Measurements from ENCODE around the gene GPC5. TPM values are rescaled to one million over a fixed set of nuclear protein-coding genes. Genes with fewer than 3 reads are reported as not detected.

GPC5 gene
- total and polyA plus RNA-seq, 4 donors = 0.51 to 22.4 (median 2.0) TPM

DNA sequence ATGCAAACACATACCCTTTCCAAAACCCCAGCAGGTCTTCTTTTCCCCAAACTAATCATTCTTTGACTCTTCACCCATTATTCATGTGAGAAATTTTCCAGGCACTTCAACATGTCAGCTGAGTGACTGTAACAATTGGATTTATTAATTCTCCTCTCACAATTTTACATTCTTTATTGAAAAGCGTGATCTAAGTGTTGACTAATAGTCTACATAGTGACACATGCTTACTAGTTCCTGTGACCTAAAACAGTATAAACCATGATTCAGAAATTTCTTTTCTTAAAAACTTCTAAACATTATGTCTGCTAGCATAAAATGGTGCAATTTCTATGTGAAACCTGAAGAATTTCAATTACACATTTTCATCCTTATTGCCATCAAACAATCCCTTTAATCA is 532.3 kb downstream of the GPC5 start:
- H3K27me3 ChIP-seq (ENCODE audit: control insufficient read depth in 4 of 4, insufficient read depth in 4 of 4, low read length in 3 of 4) = no peaks in the 10 kb centered on the region
- TF ChIP-seq GABPA (IDR thresholded peaks at IDR 0.05 in 1 of 2, conservative IDR thresholded peaks at IDR 0.05 in 1 of 2) (no peak), RAD21 (IDR thresholded peaks at IDR 0.05) (no peak), SP1 (IDR thresholded peaks at IDR 0.05) (no peak), NR2F2 (IDR thresholded peaks at IDR 0.05) (no peak), FOXA2 (IDR thresholded peaks at IDR 0.05) (no peak)
- H3K27ac ChIP-seq (ENCODE audit: low read depth in 1 of 2, low read length in 2 of 2) = no peak overlapping the region
- no peak overlapping the region for H3K9ac ChIP-seq (ENCODE audit: low read depth in 1 of 2, low read length in 2 of 2)
- DNase-seq (ENCODE audit: low spot score) = no peak
- H3K36me3 ChIP-seq (ENCODE audit: control insufficient read depth in 4 of 4, insufficient read depth in 3 of 4, low read depth in 1 of 4, low read length in 3 of 4) = no peaks in the 10 kb centered on the region
- H3K4me3 ChIP-seq (ENCODE audit: low read depth in 1 of 3, low read length in 3 of 3) = no peak overlapping the region
- 73% methylated on average over 1 of the region's 1 CpG for WGBS
- H3K4me1 ChIP-seq (ENCODE audit: control insufficient read depth in 4 of 4, insufficient read depth in 4 of 4, low read length in 3 of 4) = no peaks in the 10 kb centered on the region
- no peaks in the 10 kb centered on the region for H3K9me3 ChIP-seq (ENCODE audit: control insufficient read depth in 4 of 4, low read length in 3 of 4)

DNA sequence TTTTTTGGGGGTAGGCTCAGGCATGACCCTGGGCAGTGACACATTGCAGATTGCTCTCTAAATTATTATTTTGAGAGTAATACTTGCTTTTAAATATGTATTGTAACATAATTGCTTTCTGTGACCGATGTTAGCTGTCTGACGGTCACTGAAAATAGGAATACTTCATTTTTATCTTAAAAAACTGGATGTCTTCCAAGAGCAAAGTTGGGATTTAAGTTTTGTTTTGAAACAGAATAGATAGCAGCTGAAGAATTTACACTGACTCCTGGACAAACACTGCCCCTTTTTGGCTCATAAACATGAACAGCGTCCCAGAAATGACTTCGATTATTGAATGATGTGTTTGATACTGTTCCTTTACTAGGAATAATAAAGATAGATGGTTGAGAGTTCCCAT is 535.9 kb downstream of the GPC5 start:
- Histone ChIP-seq H3K36me3 (ENCODE audit: control insufficient read depth in 4 of 4, insufficient read depth in 3 of 4, low read depth in 1 of 4, low read length in 3 of 4) (no peaks in the 10 kb centered on the region), H3K4me1 (ENCODE audit: control insufficient read depth in 4 of 4, insufficient read depth in 4 of 4, low read length in 3 of 4) (no peaks in the 10 kb centered on the region), H3K27ac (ENCODE audit: low read depth in 1 of 2, low read length in 2 of 2) (no peak overlapping the region), H3K27me3 (ENCODE audit: control insufficient read depth in 4 of 4, insufficient read depth in 4 of 4, low read length in 3 of 4) (no peaks in the 10 kb centered on the region), H3K9me3 (ENCODE audit: control insufficient read depth in 4 of 4, low read length in 3 of 4) (no peaks in the 10 kb centered on the region), H3K4me3 (ENCODE audit: low read depth in 1 of 3, low read length in 3 of 3) (no peak overlapping the region), H3K9ac (ENCODE audit: low read depth in 1 of 2, low read length in 2 of 2) (no peak overlapping the region)
- 73% methylated on average over 4 of the region's 4 CpGs for WGBS
- no peak for DNase-seq (ENCODE audit: low spot score)
- no peak for TF ChIP-seq SP1 (IDR thresholded peaks at IDR 0.05)
- TF ChIP-seq, protein P1, sequence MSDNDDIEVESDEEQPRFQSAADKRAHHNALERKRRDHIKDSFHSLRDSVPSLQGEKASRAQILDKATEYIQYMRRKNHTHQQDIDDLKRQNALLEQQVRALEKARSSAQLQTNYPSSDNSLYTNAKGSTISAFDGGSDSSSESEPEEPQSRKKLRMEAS (IDR thresholded peaks at IDR 0.05) = no peak
- TF ChIP-seq YY1 (IDR thresholded peaks at IDR 0.05) = no peak
- no peak for TF ChIP-seq HNF4A (conservative IDR thresholded peaks at IDR 0.05)
- TF ChIP-seq, protein P2, sequence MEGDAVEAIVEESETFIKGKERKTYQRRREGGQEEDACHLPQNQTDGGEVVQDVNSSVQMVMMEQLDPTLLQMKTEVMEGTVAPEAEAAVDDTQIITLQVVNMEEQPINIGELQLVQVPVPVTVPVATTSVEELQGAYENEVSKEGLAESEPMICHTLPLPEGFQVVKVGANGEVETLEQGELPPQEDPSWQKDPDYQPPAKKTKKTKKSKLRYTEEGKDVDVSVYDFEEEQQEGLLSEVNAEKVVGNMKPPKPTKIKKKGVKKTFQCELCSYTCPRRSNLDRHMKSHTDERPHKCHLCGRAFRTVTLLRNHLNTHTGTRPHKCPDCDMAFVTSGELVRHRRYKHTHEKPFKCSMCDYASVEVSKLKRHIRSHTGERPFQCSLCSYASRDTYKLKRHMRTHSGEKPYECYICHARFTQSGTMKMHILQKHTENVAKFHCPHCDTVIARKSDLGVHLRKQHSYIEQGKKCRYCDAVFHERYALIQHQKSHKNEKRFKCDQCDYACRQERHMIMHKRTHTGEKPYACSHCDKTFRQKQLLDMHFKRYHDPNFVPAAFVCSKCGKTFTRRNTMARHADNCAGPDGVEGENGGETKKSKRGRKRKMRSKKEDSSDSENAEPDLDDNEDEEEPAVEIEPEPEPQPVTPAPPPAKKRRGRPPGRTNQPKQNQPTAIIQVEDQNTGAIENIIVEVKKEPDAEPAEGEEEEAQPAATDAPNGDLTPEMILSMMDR (IDR thresholded peaks at IDR 0.05; ENCODE audit: low read depth, low read length, missing input control) = no peak
- TF ChIP-seq, protein P3, sequence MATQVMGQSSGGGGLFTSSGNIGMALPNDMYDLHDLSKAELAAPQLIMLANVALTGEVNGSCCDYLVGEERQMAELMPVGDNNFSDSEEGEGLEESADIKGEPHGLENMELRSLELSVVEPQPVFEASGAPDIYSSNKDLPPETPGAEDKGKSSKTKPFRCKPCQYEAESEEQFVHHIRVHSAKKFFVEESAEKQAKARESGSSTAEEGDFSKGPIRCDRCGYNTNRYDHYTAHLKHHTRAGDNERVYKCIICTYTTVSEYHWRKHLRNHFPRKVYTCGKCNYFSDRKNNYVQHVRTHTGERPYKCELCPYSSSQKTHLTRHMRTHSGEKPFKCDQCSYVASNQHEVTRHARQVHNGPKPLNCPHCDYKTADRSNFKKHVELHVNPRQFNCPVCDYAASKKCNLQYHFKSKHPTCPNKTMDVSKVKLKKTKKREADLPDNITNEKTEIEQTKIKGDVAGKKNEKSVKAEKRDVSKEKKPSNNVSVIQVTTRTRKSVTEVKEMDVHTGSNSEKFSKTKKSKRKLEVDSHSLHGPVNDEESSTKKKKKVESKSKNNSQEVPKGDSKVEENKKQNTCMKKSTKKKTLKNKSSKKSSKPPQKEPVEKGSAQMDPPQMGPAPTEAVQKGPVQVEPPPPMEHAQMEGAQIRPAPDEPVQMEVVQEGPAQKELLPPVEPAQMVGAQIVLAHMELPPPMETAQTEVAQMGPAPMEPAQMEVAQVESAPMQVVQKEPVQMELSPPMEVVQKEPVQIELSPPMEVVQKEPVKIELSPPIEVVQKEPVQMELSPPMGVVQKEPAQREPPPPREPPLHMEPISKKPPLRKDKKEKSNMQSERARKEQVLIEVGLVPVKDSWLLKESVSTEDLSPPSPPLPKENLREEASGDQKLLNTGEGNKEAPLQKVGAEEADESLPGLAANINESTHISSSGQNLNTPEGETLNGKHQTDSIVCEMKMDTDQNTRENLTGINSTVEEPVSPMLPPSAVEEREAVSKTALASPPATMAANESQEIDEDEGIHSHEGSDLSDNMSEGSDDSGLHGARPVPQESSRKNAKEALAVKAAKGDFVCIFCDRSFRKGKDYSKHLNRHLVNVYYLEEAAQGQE (IDR thresholded peaks at IDR 0.05) = no peak
- no peak for TF ChIP-seq RAD21 (IDR thresholded peaks at IDR 0.05)
- TF ChIP-seq HNF4G (IDR thresholded peaks at IDR 0.05) = no peak
- TF ChIP-seq JUND (IDR thresholded peaks at IDR 0.05) = no peak
- no peak for TF ChIP-seq TAF1 (conservative IDR thresholded peaks at IDR 0.05)
- TF ChIP-seq EGR1 (IDR thresholded peaks at IDR 0.05; ENCODE audit: low read depth in 2 of 2) = no peak
